HCT116 (cell line): ENCODE data around the gene UAP1L1. TPM values are rescaled to one million over a fixed set of nuclear protein-coding genes. Genes with fewer than 3 reads are reported as not detected.
A peak's percentile ranks its signal among the peaks of the same experiment; 100 is the strongest.

Source experiments
- ATAC-seq: fragments of 200-7000 bp; cut with Tn5 transposase; 2 replicates; pipeline ENCODE4 v1.9.1; 2020; ENCODE audit warnings: mild to moderate bottlenecking, moderate library complexity
- BruUV-seq: library from RNA; stranded (reverse); fragments of 400-500 nt; replicated peaks from 2 replicates; lab custom pipeline; 2021; lab: Mats Ljungman, UMichigan
- CTCF ChIA-PET: fragments of 300-600 bp; sonication (Branson Sonifier 250); formaldehyde crosslinking; loops from one replicate; lab custom pipeline; 2021; ENCODE audit warnings: antibody characterized with exemption; lab: Charles Lee
- POLR2A ChIA-PET: fragments of 300-600, 350-600 bp; sonication (Branson Sonifier 250); formaldehyde crosslinking; loops from one replicate; lab custom pipeline; 2021; ENCODE audit warnings: antibody characterized with exemption; lab: Charles Lee
- RAD21 ChIA-PET, 2 experiments: fragments of 300-600 bp; sonication (Branson Sonifier 250); formaldehyde crosslinking; loops; one replicate each; lab custom pipeline; 2023; ENCODE audit warnings: low total read pairs in 2 of 2; ENCODE audit not compliant: uncharacterized antibody in 2 of 2, unreplicated experiment in 2 of 2, low non-redundant PET in 1 of 2; lab: Charles Lee
- DNase-seq: peaks from one replicate; pipeline ENCODE4 v3.0.0-alpha.2; 2010; ENCODE audit warnings: low read depth, low spot score
- H2AFZ ChIP-seq: fragments of 200-600 bp; shearing (Covaris generic), sonication (generic); 2 replicates; pipeline ENCODE4 v1.6.1; 2017; ENCODE audit warnings: low read depth, mixed run types, mixed read lengths, antibody characterized with exemption, low read length; ENCODE audit not compliant: poor library complexity, severe bottlenecking
- H3K27ac ChIP-seq: 2 replicates; pipeline ENCODE4 v1.5.1; 2012; ENCODE audit warnings: low read depth, low read length
- H3K27me3 ChIP-seq: fragments of 200-600 bp; sonication (generic); 2 replicates; pipeline ENCODE4 v1.6.1; 2016; ENCODE audit warnings: mixed run types, low read length, mixed read lengths; ENCODE audit not compliant: insufficient read depth
- H3K36me3 ChIP-seq, 2 experiments: fragments of 200-500 bp in 1 of 2; fragments of 200-600 bp in 1 of 2; sonication (Bioruptor generic) in 1 of 2; sonication (generic) in 1 of 2; 2 replicates each; pipeline versions ENCODE4 v1.5.1 to v1.6.1; 2014 to 2016; ENCODE audit warnings: low read length in 2 of 2, inconsistent platforms in 1 of 2, mixed read lengths in 1 of 2, mixed run types in 1 of 2; ENCODE audit not compliant: insufficient read depth in 2 of 2, control insufficient read depth in 1 of 2
- H3K4me1 ChIP-seq, 2 experiments: fragments of 200-600 bp in 1 of 2; sonication (generic) in 1 of 2; 2 replicates each; pipeline versions ENCODE4 v1.5.1 to v1.6.1; 2012 to 2017; ENCODE audit warnings: low read length in 2 of 2, inconsistent platforms in 1 of 2, mild to moderate bottlenecking in 1 of 2, mixed read lengths in 1 of 2, mixed run types in 1 of 2, moderate library complexity in 1 of 2; ENCODE audit not compliant: insufficient read depth in 2 of 2, control insufficient read depth in 1 of 2
- H3K4me2 ChIP-seq: fragments of 200-600 bp; sonication (generic); 2 replicates; pipeline ENCODE4 v1.6.1; 2017; ENCODE audit warnings: mixed run types, low read length, mixed read lengths
- H3K4me3 ChIP-seq, 2 experiments: fragments of 200-600 bp in 1 of 2; sonication (generic) in 1 of 2; replicated peaks in 1 of 2; 2 replicates each; pipeline ENCODE4 v1.5.1; 2011 to 2016; ENCODE audit warnings: low read length in 2 of 2, control low read depth in 1 of 2, low read depth in 1 of 2, mild to moderate bottlenecking in 1 of 2, mixed read lengths in 1 of 2, mixed run types in 1 of 2
- H3K79me2 ChIP-seq: fragments of 200-600 bp; sonication (generic); 2 replicates; pipeline ENCODE4 v1.6.1; 2017; ENCODE audit warnings: mild to moderate bottlenecking, mixed run types, low read length, moderate library complexity, mixed read lengths; ENCODE audit not compliant: insufficient read depth
- H3K9ac ChIP-seq: fragments of 200-600 bp; sonication (generic); 2 replicates; pipeline ENCODE4 v1.6.1; 2016; ENCODE audit warnings: low read length, mixed read lengths
- H3K9me2 ChIP-seq: fragments of 200-600 bp; sonication (generic), shearing (Covaris generic); 2 replicates; pipeline ENCODE4 v1.6.1; 2017; ENCODE audit warnings: mixed run types, mild to moderate bottlenecking, moderate library complexity; ENCODE audit not compliant: insufficient read depth
- H3K9me3 ChIP-seq, 2 experiments: fragments of 200-500 bp in 1 of 2; fragments of 200-600 bp in 1 of 2; sonication (Bioruptor generic) in 1 of 2; sonication (generic) in 1 of 2; 2 replicates each; pipeline ENCODE4 v1.6.1; 2014 to 2017; ENCODE audit warnings: low read length in 2 of 2, mixed read lengths in 2 of 2, inconsistent platforms in 1 of 2, low read depth in 1 of 2, mild to moderate bottlenecking in 1 of 2, mixed run types in 1 of 2, moderate library complexity in 1 of 2; ENCODE audit not compliant: control insufficient read depth in 1 of 2, insufficient read depth in 1 of 2
- H4K20me1 ChIP-seq: fragments of 200-600 bp; sonication (generic), shearing (Covaris generic); 2 replicates; pipeline ENCODE4 v1.6.1; 2017; ENCODE audit warnings: mixed run types, mild to moderate bottlenecking, moderate library complexity; ENCODE audit not compliant: insufficient read depth
- CEBPB ChIP-seq: IDR thresholded peaks from 2 replicates; pipeline ENCODE4 v1.6.1; 2012; ENCODE audit warnings: low read depth
- CTCF ChIP-seq, 3 experiments: fragments of 200-600 bp in 1 of 3; sonication (generic) in 1 of 3; IDR thresholded peaks in 2 of 3; conservative IDR thresholded peaks in 1 of 3; 2 replicates each; pipeline ENCODE4 v1.5.1; 2012 to 2017; ENCODE audit warnings: low read depth in 2 of 3, low read length in 2 of 3, antibody characterized with exemption in 1 of 3, borderline replicate concordance in 1 of 3, control low read depth in 1 of 3, mild to moderate bottlenecking in 1 of 3, mixed read lengths in 1 of 3, mixed run types in 1 of 3, moderate library complexity in 1 of 3; ENCODE audit not compliant: insufficient read depth in 1 of 3
- ELF1 ChIP-seq: IDR thresholded peaks from 2 replicates; pipeline ENCODE4 v1.6.1; 2012; ENCODE audit warnings: low read depth, borderline replicate concordance
- EZH2 ChIP-seq: fragments of 200-600 bp; sonication (generic); IDR thresholded peaks from 2 replicates; pipeline ENCODE4 v1.6.1; 2017; ENCODE audit warnings: antibody characterized with exemption, mixed run types
- EZH2phosphoT487 ChIP-seq: fragments of 200-600 bp; IDR thresholded peaks from 2 replicates; pipeline ENCODE4 v1.6.1; 2018; ENCODE audit warnings: antibody characterized with exemption, borderline replicate concordance
- MAX ChIP-seq: IDR thresholded peaks from 2 replicates; pipeline ENCODE4 v1.6.1; 2012
- POLR2A ChIP-seq: IDR thresholded peaks from 2 replicates; pipeline ENCODE4 v1.7.0; 2011; ENCODE audit warnings: borderline replicate concordance; ENCODE audit not compliant: insufficient read depth, insufficient read length; ENCODE audit errors: extremely low read depth
- RAD21 ChIP-seq: IDR thresholded peaks from 2 replicates; pipeline ENCODE4 v1.6.1; 2012; ENCODE audit warnings: low read depth, mild to moderate bottlenecking
- REST ChIP-seq: IDR thresholded peaks from 2 replicates; pipeline ENCODE4 v1.6.1; 2012; ENCODE audit warnings: low read depth
- SP1 ChIP-seq: IDR thresholded peaks from 2 replicates; pipeline ENCODE4 v1.6.1; 2012; ENCODE audit warnings: low read depth
- SRF ChIP-seq: IDR thresholded peaks from 2 replicates; pipeline ENCODE4 v1.6.1; 2012; ENCODE audit warnings: low read depth
- TCF7L2 ChIP-seq: IDR thresholded peaks from 2 replicates; pipeline ENCODE4 v1.7.0; 2011; ENCODE audit warnings: borderline replicate concordance, inconsistent platforms; ENCODE audit not compliant: insufficient read depth, insufficient read length; ENCODE audit errors: extremely low read depth
- YY1 ChIP-seq: IDR thresholded peaks from 2 replicates; pipeline ENCODE4 v1.6.1; 2011; ENCODE audit warnings: low read length, low read depth, moderate library complexity, mild to moderate bottlenecking; ENCODE audit not compliant: insufficient replicate concordance; ENCODE audit errors: extremely low read depth
- ZNF274 ChIP-seq: fragments of 200-500 bp; sonication (Bioruptor generic); IDR thresholded peaks from 2 replicates; pipeline ENCODE4 v1.6.1; 2014; ENCODE audit warnings: mild to moderate bottlenecking, low read depth, low read length, inconsistent platforms
- intact Hi-C: fragments of 100-400 bp; cut with micrococcal nuclease; formaldehyde crosslinking; loops from 2 replicates; pipeline ENCODE4 v1.10.0; 2022
- total RNA-seq: library from RNA; stranded (reverse); gene quantifications from one replicate; pipeline ENCODE4 v1.2.1, GENCODE V29; 2021; ENCODE audit not compliant: unreplicated experiment

UAP1L1 gene
- total RNA-seq, 1 experiment from 2014 or later: 11.0 TPM

GRCh38 chr9:137078701-137079400 lies 1.5 kb downstream of the UAP1L1 start (continued):
- TF ChIP-seq REST (no peak), POLR2A (no peak)

- no peak for ATAC-seq
Measured at GRCh38 chr9:137079401-137079787, 2.1 kb downstream of the UAP1L1 start.

More at GRCh38 chr9:137079401-137079787, 2.1 kb downstream of the UAP1L1 start:
- no peak for DNase-seq
- ChIA-PET RAD21 (no interaction called here), POLR2A (no interaction called here), CTCF (interaction anchor here (1.1 kb wide), 1 partner anchor 11 kb away, joined by 6 read pairs; no protein-coding TSS in a partner anchor)
- TF ChIP-seq REST (no peak), SRF (no peak), EZH2phosphoT487 (no peak), YY1 (no peak), CEBPB (no peak), ELF1 (no peak), MAX (no peak), TCF7L2 (no peak), POLR2A (no peak), RAD21 (no peak), EZH2 (no peak), CTCF (IDR thresholded peaks at IDR 0.05 in 2 of 3, conservative IDR thresholded peaks at IDR 0.05 in 1 of 3; ENCODE audit: borderline replicate concordance in 1 of 3, insufficient read depth in 1 of 3, low read depth in 2 of 3, low read length in 2 of 3) (no peak), SP1 (no peak), ZNF274 (no peak)
- Histone ChIP-seq H4K20me1 (no peaks in the 10 kb centered on the region), H3K27me3 (no peaks in the 10 kb centered on the region), H3K9ac (no peak overlapping the region), H3K9me2 (no peaks in the 10 kb centered on the region), H3K4me2 (no peak overlapping the region), H3K4me1 (peaks cover 28 to 52% of the 10 kb centered on the region in 2 experiments), H3K79me2 (peaks cover 4% of the 10 kb centered on the region; the same call in 1 of the 2 replicates), H3K4me3 (no peak overlapping the region), H3K36me3 (peaks cover 0 to 8% of the 10 kb centered on the region in 2 experiments; a peak in 1 of 4 replicates), H2AFZ (no peak overlapping the region), H3K27ac (peak overlapping the region; percentile 22; the same call in 1 of the 2 replicates), H3K9me3 (no peaks in the 10 kb centered on the region)
- no TSS peak for BruUV-seq
- intact Hi-C loops: no loop called here
